GM21526 (cell line): ENCODE measurements around the gene MUL1.

Experiments
- ATAC-seq: cut with Tn5 transposase; IDR thresholded peaks from one replicate; pipeline ENCODE4 v1.9.1; 2021; ENCODE audit warnings: moderate library complexity; ENCODE audit not compliant: unreplicated experiment, low FRiP score

Gene MUL1

DNA sequence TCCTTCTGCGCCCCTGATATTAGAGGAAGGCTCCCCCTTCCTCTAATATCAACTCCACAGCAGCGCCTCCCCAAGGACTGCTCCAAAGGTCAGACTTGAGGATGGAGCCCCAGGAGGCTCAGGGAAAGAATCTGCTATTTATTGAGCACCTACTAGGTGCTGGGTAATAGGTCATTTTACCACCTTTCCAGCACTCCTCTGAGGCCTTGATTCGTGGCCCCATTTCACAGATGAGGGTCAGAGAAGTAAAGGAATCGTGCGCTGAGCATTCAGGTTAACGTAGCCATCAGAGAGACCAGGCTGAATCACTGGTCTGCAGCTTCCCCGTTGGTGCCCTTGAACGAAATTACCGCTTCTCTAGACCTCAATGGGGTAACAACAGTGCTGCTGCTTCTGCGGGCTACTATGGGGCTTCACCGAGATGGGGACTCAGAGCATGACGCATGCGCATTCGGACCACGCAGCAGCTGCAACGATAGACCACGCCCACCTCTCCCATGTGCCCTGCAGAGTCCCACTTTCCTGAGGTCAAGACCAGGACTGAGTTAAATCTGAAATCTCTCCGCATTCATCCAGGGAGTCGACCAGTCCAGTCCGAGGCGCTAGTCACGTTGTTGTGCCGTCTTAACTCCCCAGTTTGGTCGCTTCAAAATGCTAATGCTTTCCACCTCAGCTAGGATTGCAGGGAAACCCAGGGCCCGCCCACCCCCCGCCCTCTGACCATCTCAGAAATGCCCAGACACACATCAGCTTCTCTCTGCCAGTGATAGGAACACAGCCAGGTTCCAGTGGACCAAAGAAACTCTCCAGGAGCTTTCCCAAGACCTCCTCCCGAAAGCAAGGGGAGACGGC, 34.9 kb downstream of the MUL1 start:
- ATAC-seq: no peak

DNA sequence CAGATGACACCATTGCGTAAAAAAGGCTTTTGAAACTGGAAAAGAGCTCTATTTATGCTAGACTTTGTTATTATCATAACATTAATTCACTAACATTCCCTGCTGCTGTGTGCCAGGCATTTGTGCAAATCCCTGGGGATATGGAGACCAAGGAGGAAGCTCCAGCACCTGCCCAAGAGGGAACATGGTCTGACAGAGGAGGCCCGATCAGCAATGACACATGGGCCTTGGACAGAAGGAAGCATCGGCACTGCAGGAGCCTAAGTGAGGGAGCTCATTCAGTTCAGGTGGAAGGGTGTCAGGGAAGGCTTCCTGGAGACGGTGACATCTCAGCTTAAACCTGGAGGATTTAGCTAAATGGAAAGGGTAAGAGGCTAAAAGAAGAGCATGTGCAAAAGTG, 35.8 kb downstream of the MUL1 start:
- ATAC-seq: no peak

DNA sequence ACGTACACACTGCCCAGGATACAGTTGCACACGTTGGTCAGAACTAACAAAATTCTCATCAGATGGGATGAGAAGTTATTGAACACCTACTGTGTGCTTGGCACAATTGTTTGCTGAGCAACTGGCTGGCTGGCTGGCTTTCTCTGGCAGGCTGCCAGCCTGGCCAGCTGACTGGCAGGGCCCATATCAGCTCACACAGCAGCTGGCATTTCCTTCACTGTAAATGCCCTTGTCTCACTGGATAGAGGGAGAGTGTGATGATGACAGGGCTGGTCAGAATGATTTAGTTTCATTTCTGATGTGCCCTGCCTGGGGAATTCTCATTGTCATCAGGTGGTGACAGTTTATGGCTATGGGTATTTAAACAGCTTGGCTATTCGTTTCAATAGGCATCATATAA, 37.8 kb downstream of the MUL1 start:
- no peak for ATAC-seq

DNA sequence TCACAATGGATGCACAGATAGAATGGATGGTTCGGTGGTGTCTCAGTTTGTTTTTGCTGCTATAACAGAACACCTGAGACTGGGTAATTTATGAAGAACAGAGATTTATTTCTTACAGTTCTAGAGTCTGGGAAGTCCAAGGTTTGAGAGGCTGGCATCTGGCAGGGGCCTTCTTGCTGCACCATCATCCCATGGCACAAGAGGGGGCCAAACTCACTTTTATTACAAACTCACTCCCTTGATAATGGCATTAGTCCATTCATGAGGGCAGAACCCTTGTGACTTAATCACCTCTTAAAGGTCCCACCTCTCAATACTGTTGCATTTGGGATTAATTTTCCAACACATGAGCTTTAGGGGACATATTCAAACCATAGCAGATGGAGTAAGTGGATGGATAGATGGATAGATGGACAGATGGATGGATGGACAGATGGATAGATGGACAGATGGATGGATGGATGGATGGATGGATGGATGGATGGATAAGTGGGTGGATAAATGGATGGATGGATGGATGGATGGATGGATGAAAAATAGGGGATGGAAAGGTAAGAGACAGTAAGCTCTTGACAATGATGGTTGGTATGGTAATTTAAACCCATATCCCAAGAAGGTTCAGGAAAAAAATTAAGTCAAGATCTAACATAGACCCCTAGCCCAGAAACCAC, 38.4 kb downstream of the MUL1 start:
- ATAC-seq: no peak

DNA sequence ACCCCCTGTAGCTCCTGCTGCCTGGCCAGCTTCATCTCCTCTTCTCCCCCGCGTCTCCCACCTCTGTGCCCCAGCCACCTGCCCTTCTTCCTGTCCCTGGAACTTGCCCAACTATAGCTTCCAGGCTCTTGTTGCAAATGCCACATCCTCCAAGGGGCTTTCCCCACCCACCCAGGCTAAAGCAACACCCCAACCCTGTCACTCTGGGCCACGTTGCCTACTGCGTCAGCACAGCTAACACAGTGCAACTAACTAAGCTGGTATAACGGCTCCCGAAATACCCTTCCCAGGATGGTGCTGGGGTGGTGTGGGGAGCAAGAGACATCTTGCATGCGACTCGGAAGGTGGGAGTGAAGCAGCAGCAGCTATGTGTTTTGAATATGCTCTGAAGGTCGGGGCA, 41.7 kb downstream of the MUL1 start:
- ATAC-seq: no peak

DNA sequence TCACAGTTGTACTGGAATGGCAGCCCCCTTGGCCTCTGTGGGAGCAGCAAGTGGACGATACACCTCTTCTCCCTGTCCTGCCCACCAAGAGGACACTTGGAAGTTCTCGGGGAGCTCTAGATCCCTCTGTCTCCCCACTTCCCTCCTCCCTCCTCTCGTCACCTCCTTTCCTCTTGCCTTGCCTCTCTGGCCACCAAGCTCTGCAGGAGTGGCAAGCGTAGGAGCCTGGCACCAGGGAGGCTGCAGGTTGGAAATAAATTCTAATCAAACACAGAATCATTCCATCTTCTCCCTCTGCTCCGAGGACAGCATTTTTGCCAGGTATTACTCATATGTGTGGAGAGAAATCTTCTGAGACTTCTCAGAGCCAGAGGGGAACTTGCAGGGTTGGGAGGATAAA, 42.8 kb downstream of the MUL1 start:
- no peak for ATAC-seq

DNA sequence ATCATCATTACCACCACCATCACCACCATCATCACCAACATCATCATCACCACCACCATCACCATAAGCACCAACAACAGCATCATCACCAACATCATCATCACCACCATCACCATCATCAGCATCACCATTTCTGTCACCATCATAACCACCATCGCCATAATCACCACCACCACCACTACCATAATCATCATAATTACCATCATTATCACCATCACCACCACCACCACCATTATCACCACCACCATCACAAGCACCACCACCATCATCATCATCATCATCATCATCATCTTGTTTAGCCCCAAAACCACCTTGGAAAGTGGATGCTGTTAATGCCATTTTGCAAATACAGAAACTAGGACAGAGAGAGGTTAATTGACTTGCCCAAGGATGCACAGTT, 44.4 kb downstream of the MUL1 start:
- no peak for ATAC-seq

DNA sequence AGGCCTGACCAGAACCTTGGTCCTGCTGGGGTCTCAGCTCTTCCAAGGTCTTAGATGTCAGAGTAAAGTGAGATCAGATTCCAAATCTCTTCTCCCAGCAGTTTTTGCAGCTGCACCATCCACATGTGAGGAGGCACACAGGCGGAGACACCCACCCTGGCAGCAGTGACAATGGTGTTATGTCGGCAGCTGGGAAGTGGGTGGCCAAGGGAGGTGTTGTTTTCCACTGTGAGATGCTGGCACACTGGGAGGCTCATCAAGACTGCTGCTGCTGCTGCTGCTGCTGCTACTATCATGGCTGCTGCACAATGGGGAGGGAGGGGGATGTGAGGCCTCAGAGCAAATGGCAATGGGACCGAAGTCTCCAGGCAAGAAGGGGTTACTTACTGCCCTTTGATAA, 45.6 kb downstream of the MUL1 start:
- no peak for ATAC-seq

DNA sequence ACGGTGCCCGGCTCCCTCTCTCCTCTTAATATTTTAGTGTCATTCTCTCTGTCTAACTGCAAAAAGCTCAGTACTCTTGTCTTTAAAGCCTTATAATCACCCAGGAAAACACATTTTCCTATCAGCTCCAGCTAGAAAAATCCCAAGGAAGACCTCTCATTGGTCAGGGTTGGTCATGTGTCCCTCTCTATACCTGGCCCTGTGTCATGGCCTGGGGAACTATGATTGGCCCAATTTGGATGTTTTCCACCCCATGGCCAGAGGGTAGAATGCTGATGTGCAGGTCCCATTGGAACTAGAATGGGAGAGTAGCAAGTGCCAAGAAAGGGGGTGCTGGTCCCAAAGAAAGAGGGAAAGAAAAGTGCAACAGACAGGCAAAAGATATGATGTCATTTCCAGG, 49.2 kb downstream of the MUL1 start:
- ATAC-seq: no peak

DNA sequence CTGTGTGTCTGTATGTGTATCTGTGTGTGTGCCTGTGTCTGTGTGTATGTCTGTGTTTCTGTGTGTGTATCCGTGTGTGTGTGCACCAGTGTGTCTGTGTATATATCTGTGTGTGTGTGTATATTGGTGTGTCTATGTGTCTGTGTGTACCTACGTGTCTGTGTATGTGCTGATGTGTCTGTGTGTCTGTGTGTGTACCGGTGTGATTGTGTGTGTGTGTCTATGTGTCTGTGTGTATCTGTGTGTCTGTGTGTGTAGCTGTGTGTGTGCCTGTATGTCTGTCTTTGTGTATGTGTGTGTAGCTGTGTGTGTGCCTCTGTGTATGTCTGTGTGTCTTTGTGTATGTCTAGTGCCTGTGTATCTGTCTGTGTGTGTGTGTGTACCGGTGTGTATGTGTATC, 53.9 kb downstream of the MUL1 start:
- ATAC-seq: no peak

DNA sequence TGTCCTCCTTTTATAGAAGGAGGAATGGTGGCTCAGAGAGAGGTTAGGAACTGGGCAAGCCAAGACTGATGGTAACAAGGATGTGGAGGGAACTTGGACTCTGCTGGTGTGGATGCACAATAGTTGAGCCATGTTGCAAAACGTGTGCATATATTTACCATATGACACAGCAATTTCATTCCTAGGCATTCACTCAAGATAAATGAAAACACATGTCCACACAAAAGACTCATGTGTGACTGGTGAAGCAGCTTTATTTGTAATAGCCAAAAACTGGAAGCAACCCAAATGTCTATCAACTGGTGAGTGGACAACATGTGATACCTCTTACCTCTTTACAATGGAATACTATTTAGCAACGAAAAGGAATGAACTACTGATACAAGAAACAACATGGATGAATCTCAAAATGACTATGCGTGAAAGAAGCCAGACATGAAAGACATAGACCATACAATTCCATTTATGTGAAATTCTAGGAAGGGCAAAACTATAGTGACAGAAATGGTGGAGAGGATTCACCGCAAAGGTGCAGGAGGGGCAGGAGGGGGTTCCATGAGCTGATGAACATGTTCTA, 58.1 kb downstream of the MUL1 start:
- no peak for ATAC-seq
